HepG2 (cell line): ENCODE data around the gene IRF3. TPM values are rescaled to one million over a fixed set of nuclear protein-coding genes. Genes with fewer than 3 reads are reported as not detected.
A peak's percentile ranks its signal among the peaks of the same experiment; 100 is the strongest.

Source experiments
- ATAC-seq: fragments of 200-7000 bp; cut with Tn5 transposase; 3 replicates; pipeline ENCODE4 v1.9.1; 2020; ENCODE audit warnings: mild to moderate bottlenecking, moderate library complexity
- BruUV-seq: library from RNA; stranded (reverse); fragments of 400-500 nt; replicated peaks from 2 replicates; lab custom pipeline; 2021; lab: Mats Ljungman, UMichigan
- CTCF ChIA-PET: fragments of 300-600 bp; formaldehyde crosslinking; extraction: SDS; loops from one replicate; lab custom pipeline; 2021; ENCODE audit warnings: low total read pairs, inconsistent platforms, low intra/inter-chr PET ratio; lab: Yijun Ruan, JAX
- POLR2A ChIA-PET: fragments of 350-600 bp; sonication (Branson Sonifier 250); formaldehyde crosslinking; loops from one replicate; lab custom pipeline; 2020; ENCODE audit warnings: antibody characterized with exemption, inconsistent platforms; lab: Yijun Ruan, JAX
- DNase-seq: peaks from one replicate; pipeline ENCODE4 v3.0.0-alpha.2; 2015; ENCODE audit warnings: low spot score
- FAIRE-seq: peaks from 3 replicates; lab custom pipeline; 2011; peaks lifted over from hg19 to GRCh38; lab: Jason Lieb, UNC
- H2AFZ ChIP-seq: one replicate; pipeline ENCODE4 v1.6.1; 2011; ENCODE audit warnings: low read length, inconsistent platforms
- H3K27ac ChIP-seq: fragments of 300-600 bp; 3 replicates; pipeline ENCODE4 v1.8.0; 2011; ENCODE audit warnings: mixed run types, mild to moderate bottlenecking, mixed read lengths, low read length, inconsistent platforms; ENCODE audit not compliant: insufficient read depth; ENCODE audit errors: extremely low read length
- H3K27me3 ChIP-seq, 2 experiments: fragments of 200-600 bp in 1 of 2; 2 replicates in 1 of 2; 3 replicates in 1 of 2; pipeline versions ENCODE4 v1.6.0 to v1.8.0; 2011; ENCODE audit warnings: low read length in 2 of 2, mild to moderate bottlenecking in 2 of 2, moderate library complexity in 2 of 2, inconsistent platforms in 1 of 2; ENCODE audit not compliant: insufficient read depth in 2 of 2, control insufficient read depth in 1 of 2
- H3K36me3 ChIP-seq, 2 experiments: fragments of 200-600 bp in 1 of 2; replicated peaks in 1 of 2; 2 replicates in 1 of 2; 3 replicates in 1 of 2; pipeline versions ENCODE4 v1.5.1 to v1.8.0; 2011; ENCODE audit warnings: low read length in 2 of 2, inconsistent platforms in 1 of 2; ENCODE audit not compliant: insufficient read depth in 2 of 2, control insufficient read depth in 1 of 2
- H3K4me1 ChIP-seq: 2 replicates; pipeline ENCODE4 v1.5.1; 2012; ENCODE audit warnings: low read length, inconsistent platforms; ENCODE audit not compliant: insufficient read depth
- H3K4me2 ChIP-seq: 2 replicates; pipeline ENCODE4 v1.6.0; 2011; ENCODE audit warnings: low read depth, low read length, inconsistent platforms
- H3K4me3 ChIP-seq, 3 experiments: fragments of 200-600 bp in 1 of 3; sonication (generic), shearing (Covaris generic) in 1 of 3; replicated peaks in 1 of 3; 2 replicates each; pipeline ENCODE4 v1.5.1; 2011 to 2016; ENCODE audit warnings: low read length in 3 of 3, inconsistent platforms in 2 of 3, low read depth in 2 of 3, mild to moderate bottlenecking in 2 of 3, control low read depth in 1 of 3, mixed read lengths in 1 of 3; ENCODE audit not compliant: insufficient read depth in 1 of 3
- H3K79me2 ChIP-seq: one replicate; pipeline ENCODE4 v1.6.1; 2011; ENCODE audit warnings: low read length, inconsistent platforms; ENCODE audit not compliant: insufficient read depth
- H3K9ac ChIP-seq: 2 replicates; pipeline ENCODE4 v1.6.0; 2011; ENCODE audit warnings: mild to moderate bottlenecking, low read depth, low read length, inconsistent platforms; ENCODE audit not compliant: insufficient read depth
- H3K9me3 ChIP-seq: 2 replicates; pipeline ENCODE4 v1.5.1; 2012; ENCODE audit warnings: mild to moderate bottlenecking, low read length
- H4K20me1 ChIP-seq: 2 replicates; pipeline ENCODE4 v1.6.0; 2011; ENCODE audit warnings: inconsistent platforms, mild to moderate bottlenecking, low read length, moderate library complexity; ENCODE audit not compliant: insufficient read depth
- ARID4A ChIP-seq: sonication (generic); formaldehyde crosslinking; IDR thresholded peaks from 2 replicates; pipeline ENCODE4 v1.5.0; 2020; ENCODE audit warnings: mild to moderate bottlenecking, missing genetic modification reagents, borderline replicate concordance
- KDM5B ChIP-seq: sonication (generic); formaldehyde crosslinking; IDR thresholded peaks from 2 replicates; pipeline ENCODE4 v1.4.0; 2020; ENCODE audit warnings: missing genetic modification reagents, mild to moderate bottlenecking, borderline replicate concordance
- KLF11 ChIP-seq: IDR thresholded peaks from 2 replicates; pipeline ENCODE4 v1.6.1; 2016; ENCODE audit warnings: missing compliant biosample characterization
- PAF1 ChIP-seq: IDR thresholded peaks from 2 replicates; pipeline ENCODE4 v1.6.1; 2016; ENCODE audit warnings: missing genetic modification reagents, missing compliant biosample characterization
- POLR2AphosphoS5 ChIP-seq: IDR thresholded peaks from 2 replicates; pipeline ENCODE4 v1.6.1; 2012; ENCODE audit warnings: low read depth, low read length
- ZNF329 ChIP-seq: sonication (generic); formaldehyde crosslinking; IDR thresholded peaks from 2 replicates; pipeline ENCODE4 v1.9.0; 2021; ENCODE audit warnings: low read depth, mild to moderate bottlenecking, missing genetic modification reagents
- ZNF629 ChIP-seq: sonication (generic); formaldehyde crosslinking; conservative IDR thresholded peaks from 2 replicates; pipeline ENCODE4 v1.5.0; 2020; ENCODE audit warnings: missing genetic modification reagents
- WGBS: methylation state at CpG from one replicate; pipeline ENCODE4 v1.1.6; 2017; ENCODE audit warnings: low lambda C conversion rate; 5-methylcytosine and 5-hydroxymethylcytosine counted together
- in situ Hi-C: cut with HindIII; loops from 2 replicates; pipeline ENCODE4 v1.10.0; 2017; ENCODE audit warnings: low pct_unique_long_range_greater_than_20kb; ENCODE audit not compliant: extremely low pct_ligation_motif_present
- intact Hi-C: fragments of 100-400 bp; cut with micrococcal nuclease; formaldehyde crosslinking; loops from one replicate; pipeline ENCODE4 v1.10.0; 2022; ENCODE audit not compliant: unreplicated experiment
- polyA plus RNA-seq, 8 experiments: library from polyadenylated mRNA; depleted of rRNA in 3 of 8; stranded (reverse) in 7 of 8; unstranded in 1 of 8; fragments of >200 nt; fragmentation: Illumina TruSeq in 4 of 8; extraction: Trizol in 4 of 8; gene quantifications; 2 replicates each; pipeline versions ENCODE4 v1.2.1 to v1.2.3, GENCODE V29; 2011 to 2016; ENCODE audit warnings: low read depth in 4 of 8, missing spikeins in 1 of 8, mixed read lengths in 1 of 8; ENCODE audit not compliant: insufficient read depth in 1 of 8
- total RNA-seq, 5 experiments: library from RNA; depleted of rRNA; stranded (reverse); fragments of >200 nt; fragmentation: Illumina TruSeq; extraction: Trizol; gene quantifications; 2 replicates each; pipeline ENCODE4 v1.2.3, GENCODE V29; 2016; ENCODE audit warnings: low read depth in 1 of 5

Gene IRF3
- total and polyA plus RNA-seq, 2 of the 13 experiments (the other 11 are each of a cell fraction or from before 2014, with no cell fraction given) = 61.9 to 65.5 TPM

- no peak for FAIRE-seq
- peaks cover 10% of the 10 kb centered on the region; the same call in 1 of the 2 replicates for H3K4me1 ChIP-seq
- intact Hi-C loops = no loop called here
- no peaks in the 10 kb centered on the region for H3K27me3 ChIP-seq
- H3K4me2 ChIP-seq = no peak overlapping the region
- peaks cover 4 to 13% of the 10 kb centered on the region in 2 experiments; a peak in 3 of 5 replicates for H3K36me3 ChIP-seq
- no peaks in the 10 kb centered on the region for H3K79me2 ChIP-seq
- no peaks in the 10 kb centered on the region for H3K9me3 ChIP-seq
- no peak overlapping the region for H3K27ac ChIP-seq
- ChIA-PET POLR2A (no interaction called here), CTCF (no interaction called here)
- no peak overlapping the region for H3K9ac ChIP-seq
- BruUV-seq = no TSS peak
- H4K20me1 ChIP-seq = no peaks in the 10 kb centered on the region
- WGBS = 96% methylated on average over 9 of the region's 9 CpGs
- H3K4me3 ChIP-seq = no peak overlapping the region
- in situ Hi-C loops = no loop called here
- H2AFZ ChIP-seq = no peak overlapping the region
- DNase-seq = no peak
- TF ChIP-seq ARID4A (CRISPR knock-in tag) = no peak
- TF ChIP-seq ZNF629 (CRISPR knock-in tag) = 0 out of 2 replicates have a peak, but pooled peaks have one; percentile 17
- no peak for TF ChIP-seq KLF11 (CRISPR knock-in tag)
- no peak for TF ChIP-seq PAF1
- 0 out of 2 replicates have a peak, but pooled peaks have one; percentile 31 for TF ChIP-seq POLR2AphosphoS5
- TF ChIP-seq KDM5B (CRISPR knock-in tag) = no peak
- no peak for TF ChIP-seq ZNF329
- no peak for ATAC-seq
These were observed 36.0 kb downstream of the IRF3 start for GRCh38 chr19:49629659-49630058.
